ENCODE measurements around the gene CREB3L1.

CREB3L1 gene

GRCh38 chr11:46308631-46309419, 31.4 kb downstream of the CREB3L1 start:
- Histone ChIP-seq H3K4me3 (no peak overlapping the region), H3K27ac (no peak overlapping the region)

GRCh38 chr11:46309814-46310259, 32.4 kb downstream of the CREB3L1 start:
- H3K27ac ChIP-seq: no peak overlapping the region

GRCh38 chr11:46315033-46315738, 37.7 kb downstream of the CREB3L1 start:
- no peak overlapping the region for H3K4me3 ChIP-seq
- H3K27ac ChIP-seq: no peak overlapping the region

More at GRCh38 chr11:46309814-46310259, 32.4 kb downstream of the CREB3L1 start:
- H3K4me3 ChIP-seq: no peak overlapping the region

GRCh38 chr11:46315783-46316563, 38.5 kb downstream of the CREB3L1 start:
- Histone ChIP-seq H3K27ac (no peak overlapping the region), H3K4me3 (no peak overlapping the region)

- Histone ChIP-seq H3K27ac (peak overlapping the region in 9 of 21 experiments; percentile 8 to 73 (median 44)), H3K4me3 (no peak overlapping the region)
These were observed 41.6 kb downstream of the CREB3L1 start for GRCh38 chr11:46319074-46319453.

GRCh38 chr11:46321757-46322156, 44.3 kb downstream of the CREB3L1 start:
- H3K4me3 ChIP-seq: no peak overlapping the region
- no peak overlapping the region for H3K27ac ChIP-seq

GRCh38 chr11:46322759-46323158, 45.3 kb downstream of the CREB3L1 start:
- no peak overlapping the region for H3K4me3 ChIP-seq

GRCh38 chr11:46326813-46327416, 49.5 kb downstream of the CREB3L1 start:
- Histone ChIP-seq H3K27ac (no peak overlapping the region), H3K4me3 (no peak overlapping the region)

More at GRCh38 chr11:46322759-46323158, 45.3 kb downstream of the CREB3L1 start:
- no peak overlapping the region for H3K27ac ChIP-seq

GRCh38 chr11:46327829-46328228, 50.4 kb downstream of the CREB3L1 start:
- Histone ChIP-seq H3K27ac (no peak overlapping the region), H3K4me3 (no peak overlapping the region)

GRCh38 chr11:46330154-46330553, 52.7 kb downstream of the CREB3L1 start:
- H3K27ac ChIP-seq: no peak overlapping the region
- H3K4me3 ChIP-seq: no peak overlapping the region

GRCh38 chr11:46330563-46331281, 53.3 kb downstream of the CREB3L1 start:
- H3K4me3 ChIP-seq: no peak overlapping the region
- H3K27ac ChIP-seq: peak overlapping the region in 3 of 21 experiments; percentile 23 to 63 (median 27)

GRCh38 chr11:46331282-46331984, 54.0 kb downstream of the CREB3L1 start:
- peak overlapping the region in 3 of 21 experiments; percentile 23 to 63 (median 37) for H3K27ac ChIP-seq
- H3K4me3 ChIP-seq: no peak overlapping the region

GRCh38 chr11:46332093-46332567, 54.7 kb downstream of the CREB3L1 start:
- peak overlapping the region in 5 of 7 experiments; percentile 16 to 48 (median 32) for H3K4me3 ChIP-seq
- H3K27ac ChIP-seq: peak overlapping the region in 3 of 21 experiments; percentile 27 to 75 (median 32)

GRCh38 chr11:46332568-46333393, 55.3 kb downstream of the CREB3L1 start:
- Histone ChIP-seq H3K27ac (peak overlapping the region in 3 of 21 experiments; percentile 27 to 75 (median 32)), H3K4me3 (peak overlapping the region; percentile 15 to 48 (median 31))

GRCh38 chr11:46333394-46333947, 56.0 kb downstream of the CREB3L1 start:
- Histone ChIP-seq H3K27ac (peak overlapping the region in 3 of 21 experiments; percentile 27 to 75 (median 32)), H3K4me3 (peak overlapping the region; percentile 15 to 48 (median 31))

GRCh38 chr11:46334211-46334610, 56.7 kb downstream of the CREB3L1 start:
- Histone ChIP-seq H3K4me3 (no peak overlapping the region), H3K27ac (no peak overlapping the region)

GRCh38 chr11:46335271-46335670, 57.8 kb downstream of the CREB3L1 start:
- Histone ChIP-seq H3K4me3 (no peak overlapping the region), H3K27ac (no peak overlapping the region)

All from skin epidermis (tissue), 12 donors.